ENCODE data around the gene TBC1D1.

The TBC1D1 gene

DNA sequence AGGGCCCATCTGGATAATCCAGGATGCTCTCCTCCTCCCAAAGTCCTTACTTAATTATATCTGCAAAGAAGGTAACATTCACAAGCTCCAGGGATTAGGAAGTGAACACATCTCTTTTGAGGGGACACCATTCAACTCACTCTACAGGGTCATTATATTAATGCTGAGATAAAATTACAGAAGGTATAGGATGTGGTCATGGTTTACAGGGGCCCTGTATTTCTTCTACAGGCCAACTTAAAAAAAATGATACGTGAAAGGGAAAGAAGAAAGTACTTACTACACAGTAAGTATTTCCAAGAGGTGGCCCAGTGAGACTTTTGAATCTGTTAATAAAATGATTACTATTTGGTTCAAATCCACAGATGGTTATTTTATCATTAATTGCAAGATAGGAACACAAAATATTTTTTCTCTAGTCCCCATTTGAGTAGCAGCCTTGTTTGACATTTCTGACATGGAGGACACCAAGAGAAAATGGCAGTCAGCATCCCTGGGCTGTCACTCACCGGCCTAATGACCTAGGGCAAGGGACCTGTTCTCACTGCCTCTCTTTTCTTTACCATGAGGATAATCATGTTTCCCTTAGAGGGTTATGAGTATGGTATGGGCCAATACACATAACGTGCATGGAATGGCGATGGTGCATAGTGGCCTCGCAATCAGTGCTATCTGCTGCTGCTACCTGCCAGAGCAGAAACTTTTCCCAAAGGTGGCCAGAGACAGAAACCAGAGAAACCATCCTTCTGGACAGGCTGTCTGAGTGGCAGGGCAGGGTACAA, 209.8 kb downstream of the TBC1D1 start:
- no peak for DNase-seq (ENCODE audit: low read depth in 2 of 2)

DNA sequence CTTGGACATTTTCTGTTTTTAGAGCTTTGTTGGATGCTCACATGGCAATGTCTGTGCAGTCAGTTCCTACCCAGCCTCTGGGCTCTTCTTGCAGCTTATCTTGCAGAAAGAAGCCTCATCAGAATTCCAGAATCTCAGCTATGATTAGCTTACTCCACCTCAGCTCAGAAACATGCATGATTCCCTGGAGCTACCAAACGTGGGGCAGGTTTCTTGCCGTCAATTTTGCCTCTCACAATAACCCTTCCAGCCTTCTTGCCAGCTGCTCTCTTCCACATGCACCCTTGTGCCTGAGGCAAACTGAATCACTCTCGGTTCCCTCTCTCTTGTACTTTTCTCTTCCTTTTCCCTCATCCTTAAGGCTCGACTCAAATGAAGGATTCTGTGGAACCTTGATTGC, 210.7 kb downstream of the TBC1D1 start:
- no peak for DNase-seq (ENCODE audit: low read depth in 2 of 2)

DNA sequence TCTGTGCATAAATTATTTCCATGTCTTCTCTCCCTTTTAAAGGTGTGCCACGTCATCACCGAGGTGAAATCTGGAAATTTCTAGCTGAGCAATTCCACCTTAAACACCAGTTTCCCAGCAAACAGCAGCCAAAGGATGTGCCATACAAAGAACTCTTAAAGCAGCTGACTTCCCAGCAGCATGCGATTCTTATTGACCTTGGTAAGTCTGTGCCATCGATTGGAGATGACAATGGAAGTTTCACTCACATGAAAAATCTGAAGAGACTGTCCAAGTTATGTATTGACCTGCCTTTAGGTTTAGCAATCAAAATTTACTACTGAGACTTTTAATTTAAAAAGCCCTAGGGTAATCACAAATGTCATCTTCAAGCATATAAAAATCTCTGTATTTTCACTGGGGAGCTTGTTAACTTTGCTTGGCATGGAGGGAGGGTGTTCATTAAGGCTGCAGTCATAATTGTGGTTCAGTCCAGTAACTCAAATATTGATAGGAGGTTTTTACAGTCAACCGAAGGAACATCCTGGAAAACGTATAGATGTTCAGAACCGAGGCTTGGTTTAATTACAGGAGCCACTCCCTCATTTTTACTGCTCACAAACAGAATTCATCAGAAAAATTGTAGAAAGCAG, 212.2 kb downstream of the TBC1D1 start:
- DNase-seq (ENCODE audit: low read depth in 2 of 2): no peak

DNA sequence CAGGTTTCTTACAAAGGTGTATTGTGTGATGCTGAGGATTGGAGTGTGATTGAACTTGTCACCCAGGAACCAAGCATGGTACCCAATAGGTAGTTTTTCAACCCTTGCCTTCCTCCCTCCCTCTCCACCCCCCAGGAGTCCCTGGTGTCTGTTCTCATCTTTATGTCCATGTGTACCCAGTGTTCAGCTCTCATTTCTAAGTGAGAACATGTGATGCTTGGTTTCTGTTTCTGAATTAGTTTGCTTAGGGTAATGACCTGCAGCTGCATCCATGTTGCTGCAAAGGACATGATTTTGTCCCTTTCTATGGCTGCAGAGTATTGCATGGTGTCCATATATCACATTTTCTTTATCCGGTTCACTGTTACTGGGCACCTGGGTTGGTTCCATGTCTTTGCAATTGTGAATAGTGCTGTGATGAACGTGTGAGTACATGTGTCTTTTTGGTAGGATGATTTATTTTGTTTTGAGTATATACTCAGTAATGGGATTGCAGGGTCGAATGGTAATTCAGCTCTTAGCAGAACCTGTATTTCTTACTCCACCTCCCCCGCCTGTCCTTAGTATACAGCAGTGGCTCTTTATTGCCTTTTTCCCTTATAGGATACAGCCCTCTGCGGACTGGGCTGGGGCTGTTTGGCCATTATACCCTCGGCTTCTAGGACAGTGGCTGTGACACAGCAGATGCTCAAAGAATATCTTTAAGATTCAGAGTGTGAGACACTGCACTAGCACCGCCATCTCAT, 214.8 kb downstream of the TBC1D1 start:
- no peak for DNase-seq (ENCODE audit: low read depth in 2 of 2)

DNA sequence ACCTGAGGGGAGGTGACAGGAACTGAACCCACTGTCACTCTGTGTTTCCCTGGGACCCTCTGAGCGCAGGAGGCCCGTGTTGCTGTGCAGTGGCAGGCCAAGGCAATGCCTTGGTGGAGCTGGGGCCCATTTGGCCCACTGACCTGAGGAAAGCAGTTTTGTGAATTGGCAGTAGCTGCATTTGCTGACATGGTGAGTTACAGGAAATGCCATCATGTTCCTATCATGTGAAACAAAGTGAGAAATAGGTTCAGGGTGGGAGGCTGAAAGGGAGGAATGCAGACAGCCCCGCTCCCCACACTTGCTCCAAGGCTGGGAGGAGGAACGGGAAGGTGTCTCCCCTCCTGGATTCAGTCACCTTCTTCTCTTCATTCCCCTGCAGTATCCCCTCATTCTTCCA, 215.4 kb downstream of the TBC1D1 start:
- no peak for DNase-seq (ENCODE audit: low read depth in 2 of 2)

DNA sequence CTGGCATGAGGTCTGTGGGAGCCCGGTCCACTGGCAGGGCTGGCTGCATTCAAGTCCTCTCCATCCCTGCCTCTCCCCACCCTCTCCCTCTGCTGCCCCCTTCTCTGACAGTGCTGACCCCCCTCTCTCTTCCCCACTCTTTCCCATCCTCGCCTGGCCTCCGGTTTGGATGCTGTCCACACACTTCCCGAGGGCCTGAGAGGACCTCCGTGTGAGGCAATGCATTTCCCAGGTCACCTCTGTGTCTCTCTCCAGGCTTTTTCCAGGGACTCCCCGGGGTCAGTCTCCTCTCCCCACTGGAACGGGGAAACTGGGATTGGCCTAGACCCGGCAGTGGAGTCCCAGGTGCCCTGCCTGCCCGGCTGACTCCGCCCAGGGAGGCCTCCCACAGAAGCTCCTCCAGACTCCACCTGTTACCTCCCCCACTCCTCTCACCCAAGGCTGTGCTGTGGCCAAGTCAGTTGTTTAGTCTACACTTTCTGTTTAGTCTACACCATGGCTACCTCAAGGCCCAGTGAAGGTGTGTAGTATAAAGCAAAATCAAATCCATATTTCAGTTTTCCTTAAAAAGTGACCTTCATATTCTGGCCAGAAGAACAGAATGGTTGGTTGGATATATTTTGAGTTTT, 216.1 kb downstream of the TBC1D1 start:
- no peak for DNase-seq (ENCODE audit: low read depth in 2 of 2)

DNA sequence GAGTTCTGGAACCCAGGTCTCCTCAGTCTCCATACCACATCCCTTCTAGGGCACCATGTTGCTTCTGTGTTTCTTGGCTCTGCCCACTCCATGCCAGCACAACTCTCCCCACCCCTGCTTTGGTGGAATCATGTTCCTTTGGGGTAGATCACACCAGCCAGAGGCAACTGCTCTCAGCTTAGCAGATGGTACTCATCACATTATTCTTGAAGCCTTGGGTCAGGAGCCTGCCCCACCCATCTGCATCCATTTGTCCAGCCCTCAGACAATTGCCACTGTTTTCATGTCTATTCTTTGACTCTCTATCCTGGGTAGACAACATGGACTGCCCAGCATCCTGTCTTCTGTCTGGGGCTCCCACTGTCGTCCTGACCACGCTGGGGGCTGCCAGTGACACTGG, 216.9 kb downstream of the TBC1D1 start:
- DNase-seq (ENCODE audit: low read depth in 2 of 2): no peak

DNA sequence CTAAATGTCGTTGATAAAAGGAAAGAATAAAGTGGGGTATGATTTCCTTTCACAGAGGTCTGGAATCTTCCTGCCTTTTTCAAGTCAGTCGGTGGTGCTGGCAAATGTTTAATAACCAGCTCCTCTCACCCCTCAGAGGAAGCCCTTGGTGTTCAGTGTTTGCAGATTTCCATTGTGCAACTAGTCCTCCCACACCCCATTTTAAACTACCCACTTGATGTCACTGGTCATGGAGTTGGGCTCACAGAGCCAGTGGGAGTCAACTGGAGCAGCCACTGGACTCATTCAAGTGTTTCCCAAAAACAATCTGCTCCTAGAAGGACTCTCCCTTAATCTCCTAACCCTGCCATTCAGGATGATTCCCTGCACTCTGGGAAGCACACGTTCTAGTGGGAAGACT, 218.5 kb downstream of the TBC1D1 start:
- DNase-seq (ENCODE audit: low read depth in 2 of 2): no peak

DNA sequence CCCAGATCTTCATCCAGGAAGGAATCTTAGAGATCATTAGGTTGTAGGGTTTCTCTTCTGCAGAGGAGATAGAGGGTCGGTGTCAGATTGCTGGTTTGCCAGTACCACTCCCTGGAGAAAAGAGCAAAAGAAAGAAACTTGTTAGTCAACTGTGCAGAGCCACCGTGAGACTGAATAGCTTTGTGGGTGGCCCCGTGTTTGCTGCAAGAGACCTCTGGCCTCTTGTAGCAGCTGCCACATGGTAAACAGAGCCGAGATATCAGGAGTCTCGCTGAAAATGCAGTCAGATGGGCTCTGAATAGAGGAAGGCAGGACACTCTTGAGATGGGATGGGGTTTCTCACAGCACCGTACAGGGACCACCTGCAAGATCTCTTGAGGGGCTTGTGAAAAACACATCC, 219.0 kb downstream of the TBC1D1 start:
- no peak for DNase-seq (ENCODE audit: low read depth in 2 of 2)

DNA sequence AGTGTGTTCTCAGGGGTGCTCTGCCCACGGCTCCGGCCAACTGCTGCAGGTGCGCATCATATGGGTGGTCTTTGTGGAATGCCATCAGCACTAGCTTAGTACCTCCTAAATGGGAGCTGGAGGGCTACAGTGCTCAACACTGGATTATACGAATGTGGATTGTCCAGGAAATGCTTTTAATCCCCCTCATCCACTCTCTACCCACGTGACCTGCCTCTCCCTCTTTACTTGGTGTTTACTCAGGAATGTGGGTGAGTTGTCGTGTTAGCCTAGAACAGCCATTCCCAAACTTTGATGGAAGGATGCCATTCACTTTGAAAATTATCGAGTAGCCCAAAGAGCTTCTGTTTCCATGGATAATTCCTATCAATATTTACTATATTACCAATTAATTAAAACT, 220.1 kb downstream of the TBC1D1 start:
- DNase-seq (ENCODE audit: low read depth in 2 of 2): no peak

DNA sequence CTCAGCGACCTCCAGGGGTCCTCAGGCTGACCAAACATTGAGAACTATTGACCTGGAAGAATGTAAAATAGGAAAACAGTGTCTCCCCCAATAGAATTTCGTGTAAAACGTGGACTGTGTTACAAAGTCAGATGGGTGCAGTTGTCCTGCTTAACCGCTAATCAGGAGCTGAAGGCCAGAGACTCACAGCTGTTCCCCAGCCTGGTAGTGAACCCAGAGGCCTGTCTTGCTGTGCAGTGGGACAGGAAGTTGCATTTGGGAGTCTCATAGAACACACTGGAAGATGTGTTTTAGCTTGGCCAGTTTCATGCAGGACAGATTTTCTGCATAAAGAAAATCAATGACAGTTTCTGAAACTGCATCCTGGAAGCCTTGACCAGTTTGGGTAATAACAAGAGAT, 220.8 kb downstream of the TBC1D1 start:
- DNase-seq (ENCODE audit: low read depth in 2 of 2): no peak

DNA sequence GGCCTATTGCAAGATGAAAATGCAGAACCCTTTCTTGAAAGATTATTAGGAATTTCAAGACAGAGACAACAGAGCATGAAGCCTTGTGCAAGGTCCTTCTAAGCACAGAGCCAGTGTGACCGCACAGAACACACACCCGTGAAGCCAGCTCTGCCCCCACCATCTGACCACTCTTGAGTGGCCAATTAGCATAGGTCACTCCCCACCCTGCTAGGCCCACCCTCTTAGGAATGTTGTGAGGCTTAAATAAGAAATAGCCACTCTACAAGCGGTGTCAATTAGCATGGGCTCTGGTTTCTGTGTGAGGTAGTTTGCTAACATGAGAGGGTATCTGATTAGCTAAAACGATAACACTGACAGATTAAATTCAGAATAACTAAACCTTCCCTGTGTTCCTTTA, 222.2 kb downstream of the TBC1D1 start:
- no peak for DNase-seq (ENCODE audit: low read depth in 2 of 2)

DNA sequence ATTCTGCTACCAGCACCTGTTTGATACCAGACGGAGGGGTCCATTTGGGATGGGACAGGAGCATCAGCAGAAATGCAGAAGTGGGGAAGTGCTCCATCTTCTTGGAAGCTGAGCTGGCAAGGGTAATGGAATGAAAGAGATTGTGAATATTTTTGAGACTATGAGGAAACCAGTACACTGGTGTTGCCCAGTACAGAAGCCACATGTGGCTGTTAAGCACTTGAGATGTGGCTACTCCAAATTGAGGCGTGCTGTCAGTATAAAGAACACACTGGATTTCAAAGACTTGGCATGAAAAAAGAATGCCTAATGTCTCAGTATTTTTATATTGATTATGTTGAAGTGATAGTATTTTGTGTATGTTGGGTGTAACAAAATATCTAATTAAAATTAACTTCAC, 222.7 kb downstream of the TBC1D1 start:
- DNase-seq (ENCODE audit: low read depth in 2 of 2): no peak

DNA sequence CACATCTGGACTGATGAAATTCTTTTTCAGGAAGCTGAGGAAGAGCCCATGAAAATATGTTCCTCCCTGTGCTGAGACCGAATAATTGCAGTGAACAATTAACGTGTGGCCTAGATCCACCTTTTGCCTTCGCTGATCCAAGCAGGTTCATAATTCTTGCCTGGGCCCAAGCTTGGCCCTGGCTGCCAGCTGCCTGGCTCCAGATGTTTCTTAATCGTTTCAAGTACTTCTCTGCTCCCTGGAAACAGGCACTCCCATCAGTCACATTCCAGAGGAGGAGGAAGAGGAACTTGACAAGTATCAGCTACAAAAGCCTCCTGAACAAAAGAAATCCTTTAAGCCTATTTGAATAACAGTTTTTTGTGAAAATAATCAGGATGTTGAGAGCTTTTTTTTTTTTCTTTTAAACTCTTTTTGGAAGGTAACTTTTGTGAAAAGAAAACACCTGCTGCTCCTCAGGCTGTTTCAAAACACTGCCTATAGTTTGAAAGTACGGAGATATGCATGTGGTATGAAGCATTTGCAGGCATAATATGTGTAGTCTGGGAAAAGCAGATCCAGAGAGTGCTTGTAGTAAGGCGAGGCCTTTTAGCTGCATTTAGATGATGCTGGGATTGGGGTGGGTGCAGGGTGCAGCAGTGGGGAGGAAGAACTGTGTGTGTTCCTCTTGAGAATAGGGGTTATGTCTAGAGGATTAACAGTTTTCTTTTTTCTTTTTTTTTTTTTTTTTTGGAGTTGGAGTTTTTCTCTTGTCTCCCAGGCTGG, 223.7 kb downstream of the TBC1D1 start:
- DNase-seq (ENCODE audit: low read depth in 2 of 2): no peak

DNA sequence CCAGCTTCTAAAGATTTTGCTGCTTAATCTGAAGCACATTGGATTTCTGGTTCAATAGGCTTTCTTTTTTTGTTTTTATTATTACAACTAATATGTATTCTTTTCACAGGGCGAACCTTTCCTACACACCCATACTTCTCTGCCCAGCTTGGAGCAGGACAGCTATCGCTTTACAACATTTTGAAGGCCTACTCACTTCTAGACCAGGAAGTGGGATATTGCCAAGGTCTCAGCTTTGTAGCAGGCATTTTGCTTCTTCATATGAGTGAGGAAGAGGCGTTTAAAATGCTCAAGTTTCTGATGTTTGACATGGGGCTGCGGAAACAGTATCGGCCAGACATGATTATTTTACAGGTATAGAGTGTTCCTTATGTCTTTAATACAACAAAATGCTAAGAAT, 224.7 kb downstream of the TBC1D1 start:
- DNase-seq (ENCODE audit: low read depth in 2 of 2): no peak

DNA sequence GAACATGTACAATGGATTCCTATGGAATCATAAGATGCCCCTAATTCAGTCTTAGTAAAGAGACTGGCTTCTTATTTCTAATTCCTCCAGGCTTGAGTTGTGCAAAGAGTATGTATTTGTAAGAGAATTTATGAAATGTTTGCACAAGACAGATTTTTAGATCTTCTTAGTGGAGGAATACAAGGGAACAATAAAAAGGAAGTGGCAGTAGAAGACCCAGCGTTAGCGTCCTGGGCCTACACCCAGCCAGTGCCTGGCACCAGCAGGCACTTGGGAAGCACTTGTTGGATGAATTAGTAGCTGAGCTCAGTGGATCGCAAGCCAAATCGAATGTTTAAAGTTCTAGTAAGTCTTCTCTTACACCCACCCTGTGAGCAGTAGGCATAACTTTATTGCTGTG, 226.7 kb downstream of the TBC1D1 start:
- DNase-seq (ENCODE audit: low read depth in 2 of 2): no peak

DNA sequence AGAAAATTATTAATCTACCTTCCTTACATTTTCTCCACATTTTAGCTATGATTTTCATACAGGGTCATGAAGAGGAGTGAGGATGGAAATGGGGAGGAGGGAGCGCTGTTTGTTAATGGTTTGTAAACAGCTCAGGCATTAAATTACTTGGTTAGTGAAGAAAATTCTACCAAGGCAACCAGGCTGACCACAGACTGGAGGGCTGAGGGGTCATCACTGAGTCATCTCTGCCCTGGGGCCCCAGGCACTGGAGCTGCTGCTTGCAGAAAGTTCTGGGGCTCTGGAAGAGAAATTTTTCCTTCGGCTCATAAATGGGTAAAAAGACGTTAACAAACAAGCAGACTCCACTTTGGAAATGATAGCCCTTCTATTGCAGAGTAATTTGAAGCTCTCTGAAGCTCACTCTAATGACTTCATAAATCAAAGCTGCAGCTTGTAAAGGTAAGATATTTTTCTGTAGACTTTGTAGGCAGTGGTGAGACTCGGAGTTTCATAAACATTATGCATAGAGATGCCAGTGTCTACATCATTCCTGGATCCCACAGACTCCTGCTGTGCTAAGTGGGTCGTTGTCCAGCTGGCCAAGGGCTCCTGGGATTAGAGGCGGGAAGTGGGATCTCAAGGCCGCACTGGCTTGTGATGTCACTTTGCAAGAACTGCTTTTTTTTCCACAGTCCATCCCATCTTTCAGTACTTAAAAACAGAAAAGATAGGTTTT, 228.9 kb downstream of the TBC1D1 start:
- no peak for DNase-seq (ENCODE audit: low read depth in 2 of 2)

DNA sequence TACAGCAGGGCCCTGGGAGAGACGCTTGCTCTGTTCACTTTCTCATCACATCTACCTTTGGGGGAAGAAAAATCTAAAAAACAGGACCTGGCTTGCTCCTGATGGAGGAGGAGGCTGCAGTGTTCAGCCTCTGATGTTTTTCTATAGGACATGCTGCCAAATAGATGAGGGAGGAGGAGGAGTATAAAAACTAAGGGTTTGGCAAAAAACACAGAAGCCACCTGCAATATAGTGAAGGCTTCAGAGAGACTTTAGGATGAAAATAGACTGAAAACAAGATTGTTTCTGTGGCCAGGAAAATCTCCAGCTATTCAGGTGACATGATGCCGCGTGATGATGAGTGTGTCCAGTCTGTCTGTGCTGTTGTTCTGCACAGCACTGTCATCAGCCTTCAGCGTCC, 229.9 kb downstream of the TBC1D1 start:
- DNase-seq (ENCODE audit: low read depth in 2 of 2): no peak

DNA sequence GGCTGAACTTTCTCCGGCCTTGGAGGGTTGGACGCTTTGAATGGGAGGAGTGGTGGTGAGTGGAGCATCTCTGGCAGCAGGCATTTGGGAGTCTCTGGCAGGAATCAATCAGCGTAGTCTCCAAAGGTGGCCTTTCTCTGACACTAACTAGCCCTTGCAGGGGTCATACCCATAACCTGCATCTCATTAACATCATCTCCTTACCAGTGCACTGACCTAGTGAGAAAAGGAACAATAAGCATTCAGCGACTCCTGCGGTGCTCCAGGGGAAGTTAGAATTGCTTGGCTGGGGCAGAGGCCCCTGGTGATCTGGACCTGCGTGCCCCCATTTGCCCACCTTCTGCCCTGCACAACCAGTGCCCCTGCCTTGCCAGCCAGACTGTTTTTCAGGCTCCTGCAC, 231.2 kb downstream of the TBC1D1 start:
- no peak for DNase-seq (ENCODE audit: low read depth in 2 of 2)

DNA sequence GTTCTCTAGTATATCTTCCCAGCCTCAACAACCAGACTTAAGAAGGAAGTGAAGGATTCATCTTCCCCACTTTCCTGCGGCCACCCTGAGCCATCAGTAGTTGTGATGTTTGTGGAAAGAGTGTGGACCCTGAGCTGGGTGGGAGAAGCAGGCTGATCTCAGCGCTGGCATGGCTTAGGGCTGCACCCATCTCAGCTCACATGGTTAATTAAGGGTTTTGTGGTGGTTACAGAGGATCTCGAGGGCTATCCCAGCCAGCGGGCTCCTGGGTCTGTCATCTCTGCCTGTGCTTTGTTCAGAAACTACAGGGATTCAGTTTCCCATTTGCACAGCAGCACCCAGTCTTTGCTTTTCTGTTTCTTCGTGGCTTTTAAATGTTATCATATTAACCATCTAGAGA, 232.7 kb downstream of the TBC1D1 start:
- DNase-seq (ENCODE audit: low read depth in 2 of 2): no peak

DNA sequence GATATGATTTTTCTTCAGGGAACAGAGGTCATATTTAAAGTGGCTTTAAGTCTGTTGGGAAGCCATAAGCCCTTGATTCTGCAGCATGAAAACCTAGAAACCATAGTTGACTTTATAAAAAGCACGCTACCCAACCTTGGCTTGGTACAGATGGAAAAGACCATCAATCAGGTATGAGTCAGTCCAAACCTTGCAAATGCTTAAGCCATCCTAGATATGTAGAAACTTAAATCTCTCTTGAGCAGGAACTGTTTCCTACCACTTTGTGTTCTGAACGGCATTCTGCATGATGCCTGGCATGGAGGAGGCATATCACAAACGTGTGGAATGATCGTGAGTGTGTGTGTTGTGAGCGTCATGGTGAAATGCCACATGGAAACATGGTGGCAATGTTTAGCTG, 234.1 kb downstream of the TBC1D1 start:
- DNase-seq (ENCODE audit: low read depth in 2 of 2): no peak

Measured in stimulated activated CD8-positive, alpha-beta memory T cell treated with anti-CD3 and anti-CD28 coated beads, Interleukin-7, amount 100 ng/mL, for 4 hours (primary cell).